IPS-18c (cell line): Measurements from ENCODE around the gene LYSET.
"Not testable (repeated sequence)": the region's sequence is repeated elsewhere in the genome, so short reads cannot be mapped to it uniquely, and the experiment has no call there.

Experiments used
- H3K4me3 ChIP-seq: 2 replicates; pipeline ENCODE4 v1.7.0; 2013; ENCODE audit warnings: low read depth, mild to moderate bottlenecking, low read length, moderate library complexity; ENCODE audit not compliant: insufficient read depth
- H3K9me3 ChIP-seq: one replicate; pipeline ENCODE4 v1.6.1; 2013; ENCODE audit warnings: mild to moderate bottlenecking, low read length, moderate library complexity; ENCODE audit not compliant: control insufficient read depth, insufficient read depth

The LYSET gene, protein sequence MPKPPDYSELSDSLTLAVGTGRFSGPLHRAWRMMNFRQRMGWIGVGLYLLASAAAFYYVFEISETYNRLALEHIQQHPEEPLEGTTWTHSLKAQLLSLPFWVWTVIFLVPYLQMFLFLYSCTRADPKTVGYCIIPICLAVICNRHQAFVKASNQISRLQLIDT

DNA sequence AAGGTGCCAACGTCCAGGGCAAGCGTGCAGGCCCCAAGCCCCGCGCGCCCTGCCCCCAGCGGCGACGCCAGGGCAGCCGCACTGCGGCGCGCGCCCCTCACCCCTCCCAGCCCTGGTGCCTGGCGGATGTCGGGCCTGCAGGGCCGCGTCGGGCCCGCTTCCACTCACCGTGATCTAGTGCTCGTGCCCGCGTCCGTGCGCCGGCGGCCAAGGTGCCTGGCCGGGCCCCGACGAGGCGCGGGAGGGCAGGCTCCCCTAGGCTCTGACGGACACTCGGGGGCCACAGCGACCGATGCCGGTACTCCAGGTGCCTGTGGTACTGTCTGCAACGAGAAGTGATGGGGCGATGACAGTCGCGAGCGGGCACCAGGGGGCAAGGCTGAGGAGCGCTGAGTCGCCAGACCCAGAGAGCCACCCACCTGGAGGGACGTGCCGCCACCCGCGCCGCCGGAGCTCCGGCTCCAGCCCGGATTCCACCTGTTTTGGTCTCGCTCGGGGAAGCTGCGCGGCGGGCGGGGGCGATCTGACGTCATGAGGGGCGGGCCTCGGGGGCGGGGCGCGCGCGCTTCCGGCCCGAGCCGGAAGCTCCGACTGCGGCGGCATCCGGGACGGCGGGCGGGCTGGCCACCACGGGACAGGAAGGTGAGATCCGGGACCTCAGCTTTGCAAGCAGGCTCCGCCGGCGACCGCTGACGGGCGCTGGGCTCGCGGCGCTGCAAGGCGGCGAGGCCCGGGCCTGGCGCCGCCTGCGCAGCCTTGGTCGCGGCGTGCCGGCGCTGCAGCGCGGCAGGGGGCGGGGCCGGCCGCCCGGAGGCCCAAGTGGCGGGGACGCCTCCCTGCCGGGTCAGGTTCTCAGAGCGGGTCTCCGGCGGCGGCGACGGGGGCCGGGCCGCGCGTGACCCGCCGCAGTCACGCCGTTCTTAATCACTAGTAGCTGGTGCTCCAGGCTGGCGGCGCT lies at the start of gene LYSET, which contains the start of gene MOAP1:
TSS of gene LYSET (plus strand) at position 927 of the 958 bp plus-strand sequence. CDS start 89 bp downstream, outside the sequence.
TSS of gene MOAP1 (minus strand) at position 507 of the 958 bp plus-strand sequence. CDS start 655 bp downstream, outside the sequence.
- Histone ChIP-seq H3K4me3 (peak within 1 kb of the TSS; percentile 98), H3K9me3 (no peaks in the 10 kb centered on the region)

DNA sequence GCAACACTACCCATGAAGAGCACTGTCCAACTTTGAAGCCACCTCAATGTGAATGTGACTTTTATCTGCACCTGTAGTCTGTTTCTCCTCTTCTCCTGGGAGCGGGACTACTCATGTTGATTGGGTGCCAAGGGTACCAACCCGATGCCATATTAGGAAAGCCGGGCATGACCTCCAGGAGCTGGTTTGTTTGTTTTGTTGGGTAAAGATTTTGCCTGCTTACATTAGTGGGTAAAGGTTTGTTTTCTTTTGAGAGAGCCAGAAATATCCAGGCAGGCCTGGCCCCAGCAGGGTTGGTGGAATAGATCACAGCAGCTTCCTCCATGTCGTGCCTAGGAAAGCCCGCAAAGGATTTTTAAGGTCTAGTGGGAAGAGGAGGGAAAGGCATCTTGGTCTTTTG lies 49.7 kb upstream of the LYSET start:
- Histone ChIP-seq H3K9me3 (no peaks in the 10 kb centered on the region), H3K4me3 (no peak overlapping the region)

DNA sequence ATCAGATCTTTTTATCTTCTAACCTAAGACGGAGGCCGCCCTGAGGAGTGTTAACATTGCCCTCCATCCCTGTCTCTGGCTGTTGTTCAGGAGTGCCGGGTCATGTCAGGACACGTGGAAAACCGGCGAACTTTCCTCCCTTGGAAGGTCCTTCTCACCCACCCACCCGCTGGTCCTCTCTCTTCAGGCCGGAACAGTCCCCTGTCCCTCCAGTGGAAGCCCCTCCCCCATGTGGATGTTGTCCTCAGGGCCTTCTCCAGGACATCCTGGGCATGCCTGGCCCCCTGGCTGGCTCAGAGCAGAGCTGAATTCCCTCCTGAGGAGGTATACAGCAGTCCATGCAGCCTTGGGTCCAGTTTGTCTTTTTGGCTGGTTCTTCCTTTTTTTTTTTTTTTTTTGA lies 49.1 kb upstream of the LYSET start:
- Histone ChIP-seq H3K9me3 (no peaks in the 10 kb centered on the region), H3K4me3 (no peak overlapping the region)

DNA sequence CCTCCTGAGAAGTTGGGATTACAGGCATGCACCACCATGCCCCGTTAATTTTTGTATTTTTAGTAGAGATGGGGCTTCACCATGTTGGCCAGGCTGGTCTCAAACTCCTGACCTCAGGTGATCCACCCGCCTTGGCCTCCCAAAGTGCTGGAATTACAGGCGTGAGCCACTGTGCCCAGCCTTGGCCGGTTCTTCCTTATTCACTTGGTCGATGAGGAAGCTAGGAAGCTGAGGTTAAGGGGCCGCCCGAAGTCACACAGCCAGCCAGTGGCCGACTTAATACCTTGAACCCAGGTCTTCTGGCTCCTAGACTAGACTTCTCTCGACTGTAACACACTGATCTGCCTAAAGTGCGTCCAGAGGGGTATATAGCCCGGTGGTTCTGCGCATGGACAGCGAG lies 48.6 kb upstream of the LYSET start:
- not testable (repeated sequence) for H3K4me3 ChIP-seq, H3K9me3 ChIP-seq

GRCh38 chr14:93137864-93138263 lies 47.3 kb upstream of the LYSET start:
- no peak overlapping the region for H3K4me3 ChIP-seq
- no peaks in the 10 kb centered on the region for H3K9me3 ChIP-seq

DNA sequence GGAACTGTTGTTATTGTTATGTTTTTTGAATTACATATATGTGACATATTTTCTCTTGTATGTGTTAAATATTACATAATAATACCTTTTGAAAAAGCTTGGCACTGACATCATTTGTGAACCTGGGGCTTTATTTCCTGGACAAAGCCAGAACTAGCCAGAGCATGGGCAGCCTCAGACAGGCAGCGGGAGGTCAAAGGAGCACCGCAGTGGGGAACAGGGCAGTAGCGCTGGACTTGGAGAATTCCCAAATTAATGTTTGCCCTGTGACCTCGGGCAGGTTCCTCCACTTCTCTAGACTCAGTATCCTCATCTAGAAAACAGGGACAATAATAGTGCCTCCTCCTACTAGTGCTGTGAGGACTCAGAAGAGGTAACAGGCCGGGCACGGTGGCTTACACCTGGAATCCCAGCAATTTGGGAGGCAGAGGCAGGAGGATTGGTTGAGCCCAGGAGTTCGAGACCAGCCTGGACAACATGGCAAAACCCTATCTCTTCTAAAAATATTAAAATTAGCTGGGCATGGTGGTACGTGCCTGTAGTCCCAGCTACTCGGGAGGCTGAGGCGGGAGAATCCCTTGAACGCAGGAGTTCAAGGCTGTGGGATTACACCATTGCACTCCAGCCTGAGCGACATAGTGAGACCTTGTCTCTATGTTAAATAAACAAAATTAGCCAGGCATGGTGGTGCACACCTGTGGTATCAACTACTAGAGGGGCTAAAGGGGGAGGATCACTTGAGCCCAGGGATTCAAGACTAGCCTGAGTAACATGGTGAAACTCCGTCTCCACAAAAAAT lies 42.1 kb upstream of the LYSET start:
- Histone ChIP-seq H3K9me3 (no peaks in the 10 kb centered on the region), H3K4me3 (no peak overlapping the region)

DNA sequence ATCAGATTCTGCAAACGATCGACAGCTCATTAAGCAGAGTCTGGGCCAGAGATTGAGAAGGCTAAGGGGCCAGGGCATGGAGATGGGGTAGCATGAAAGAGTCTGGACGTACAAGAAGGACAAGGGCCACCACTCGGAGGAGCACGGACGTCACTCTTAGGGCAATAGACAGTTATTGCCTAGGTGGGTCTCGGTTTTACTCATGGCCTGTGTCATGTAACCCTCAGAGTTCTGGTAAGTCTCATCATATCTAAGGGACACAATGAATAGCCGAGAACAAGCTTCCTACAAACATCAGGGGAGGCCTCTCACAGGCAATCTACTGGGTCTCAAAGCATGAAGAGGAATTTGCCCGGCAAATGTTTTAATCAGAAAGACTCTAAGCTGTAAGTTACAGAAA lies 39.0 kb upstream of the LYSET start:
- no peak overlapping the region for H3K4me3 ChIP-seq
- no peaks in the 10 kb centered on the region for H3K9me3 ChIP-seq

- Histone ChIP-seq H3K4me3 (no peak overlapping the region), H3K9me3 (no peaks in the 10 kb centered on the region)
Measured at GRCh38 chr14:93148979-93149378, 36.1 kb upstream of the LYSET start.

GRCh38 chr14:93150227-93151208 lies 34.6 kb upstream of the LYSET start:
- Histone ChIP-seq H3K9me3 (no peaks in the 10 kb centered on the region), H3K4me3 (no peak overlapping the region)

DNA sequence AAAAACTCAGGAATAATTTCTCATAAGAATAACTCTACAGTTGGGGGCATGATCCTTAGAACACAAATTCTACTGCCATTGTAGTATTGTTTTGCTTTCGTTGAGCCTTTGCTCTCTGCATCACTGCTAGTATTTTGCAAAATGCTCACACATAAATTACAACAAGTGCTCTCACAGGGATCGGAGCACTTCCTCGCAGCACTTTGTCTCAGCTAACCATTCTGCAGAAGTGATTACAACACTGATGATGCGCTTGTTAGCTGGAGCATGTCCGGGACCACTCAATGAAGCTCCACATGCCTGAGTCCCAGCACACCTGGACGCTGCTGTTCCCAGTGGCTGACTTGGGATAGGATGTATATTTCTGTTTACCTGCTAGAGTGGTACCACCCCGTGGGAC lies 32.0 kb upstream of the LYSET start:
- Histone ChIP-seq H3K9me3 (no peaks in the 10 kb centered on the region), H3K4me3 (no peak overlapping the region)

DNA sequence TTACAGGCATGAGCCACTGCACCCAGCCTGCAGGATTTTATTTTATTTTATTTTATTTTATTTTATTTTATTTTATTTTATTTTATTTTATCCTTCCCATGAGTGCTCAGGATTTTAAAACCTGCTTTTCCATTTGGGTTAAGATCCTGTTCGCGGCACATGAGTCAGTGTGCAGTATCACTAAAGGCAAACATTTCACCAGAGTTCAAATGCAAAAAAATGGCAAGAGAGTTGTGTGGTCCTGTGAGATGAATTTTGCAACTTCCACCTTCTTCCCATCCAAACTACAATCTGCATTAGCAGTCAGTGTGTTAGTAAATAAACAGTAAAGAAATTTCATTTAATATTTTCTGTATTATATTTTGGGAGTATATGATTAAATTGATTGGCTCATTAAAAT lies 29.4 kb upstream of the LYSET start:
- H3K9me3 ChIP-seq, result no peaks in the 10 kb centered on the region
- no peak overlapping the region for H3K4me3 ChIP-seq

DNA sequence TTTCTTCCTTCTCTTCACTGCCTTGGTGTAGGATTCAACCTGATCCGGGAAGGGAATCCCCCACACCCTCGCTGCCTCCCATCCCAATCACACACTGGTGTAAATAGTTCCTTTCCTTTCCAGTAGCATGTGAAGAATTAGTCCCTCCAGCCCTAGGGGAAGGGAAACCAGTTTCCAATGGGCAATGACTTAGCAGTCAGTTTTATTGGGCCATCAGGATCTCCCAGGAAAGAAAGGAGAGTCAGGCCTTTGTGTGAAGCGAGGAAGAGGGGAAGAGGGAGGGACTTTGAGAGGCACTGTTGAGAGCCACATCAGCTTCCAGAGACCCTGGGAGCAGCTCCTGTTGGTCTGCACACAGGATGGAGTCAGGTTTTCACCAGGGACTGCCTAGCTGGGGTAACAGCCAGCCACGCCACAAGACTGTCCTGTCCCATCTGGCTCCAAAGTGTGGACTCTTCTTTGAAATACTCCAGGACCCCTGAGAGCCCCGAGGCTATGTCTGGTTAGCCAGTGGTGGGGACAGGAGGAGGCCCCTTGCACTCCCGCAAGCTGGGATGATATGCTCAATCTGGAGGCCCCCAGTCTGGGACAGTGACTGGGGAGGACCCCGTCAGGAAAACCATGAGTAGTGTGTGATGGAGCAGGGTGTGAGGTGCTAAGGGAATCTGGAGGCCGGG lies 28.3 kb upstream of the LYSET start:
- no peak overlapping the region for H3K4me3 ChIP-seq
- H3K9me3 ChIP-seq, result no peaks in the 10 kb centered on the region

DNA sequence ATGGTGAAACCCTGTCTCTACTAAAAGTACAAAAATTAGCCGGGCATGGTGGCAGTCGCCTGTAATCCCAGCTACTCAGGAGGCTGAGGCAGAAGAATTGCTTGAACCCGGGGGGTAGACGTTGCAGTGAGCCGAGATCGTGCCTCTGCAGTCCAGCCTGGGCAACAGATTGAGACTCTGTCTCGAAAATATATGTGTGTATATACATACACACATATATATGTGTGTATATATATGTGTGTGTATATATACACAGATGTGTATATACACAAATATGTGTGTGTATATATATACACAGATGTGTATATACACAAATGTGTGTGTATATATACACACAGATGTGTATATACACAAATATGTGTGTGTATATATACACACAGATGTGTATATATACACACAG lies 26.8 kb upstream of the LYSET start:
- H3K9me3 ChIP-seq, H3K4me3 ChIP-seq: not testable (repeated sequence)

GRCh38 chr14:93159625-93160352 lies 25.3 kb upstream of the LYSET start:
- H3K9me3 ChIP-seq, H3K4me3 ChIP-seq: not testable (repeated sequence)

DNA sequence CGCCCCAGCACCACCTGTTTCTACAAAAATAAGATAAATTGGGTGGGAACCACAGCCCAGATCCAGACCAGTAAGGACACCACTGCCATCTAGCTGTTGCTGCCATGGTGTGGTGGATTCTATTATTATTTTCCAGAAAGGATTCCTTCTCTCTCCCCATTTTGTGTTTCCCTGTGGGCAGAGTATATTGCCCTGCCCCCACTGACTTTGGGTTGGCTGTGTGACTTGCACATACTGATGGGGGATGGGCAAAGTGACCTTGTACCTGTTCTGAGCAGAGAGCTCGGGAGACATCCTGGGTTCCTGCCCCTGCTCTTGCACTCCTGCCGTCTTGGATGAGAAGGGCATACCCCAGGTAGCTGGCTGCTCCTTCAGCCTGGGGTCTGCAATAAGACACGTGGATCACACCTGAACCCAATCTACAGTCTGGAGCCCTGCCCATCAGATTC lies 24.7 kb upstream of the LYSET start:
- no peaks in the 10 kb centered on the region for H3K9me3 ChIP-seq
- H3K4me3 ChIP-seq, result no peak overlapping the region
